HL-60 (cell line): ENCODE data around the gene WDFY1.

Source experiments
- DNase-seq, 2 experiments: peaks; one replicate each; pipeline ENCODE4 v3.0.0-alpha.2; 2010 to 2020; ENCODE audit warnings: low read depth in 1 of 2, low spot score in 1 of 2
- H3K27ac ChIP-seq: fragments of 250-450 bp; sonication (Bioruptor Pico); replicated peaks from 2 replicates; pipeline ENCODE4 v1.5.1; 2020; ENCODE audit warnings: mild to moderate bottlenecking, moderate library complexity
- H3K27me3 ChIP-seq: fragments of 250-450 bp; sonication (Bioruptor Pico); 2 replicates; pipeline ENCODE4 v1.5.1; 2021; ENCODE audit warnings: mild to moderate bottlenecking, moderate library complexity; ENCODE audit not compliant: insufficient read depth, poor library complexity, severe bottlenecking
- H3K4me3 ChIP-seq: replicated peaks from 2 replicates; pipeline ENCODE4 v1.5.1; 2011; ENCODE audit warnings: mild to moderate bottlenecking, control low read depth, low read length; ENCODE audit not compliant: insufficient read depth
- GABPA ChIP-seq: IDR thresholded peaks from 2 replicates; pipeline ENCODE4 v1.6.1; 2012; ENCODE audit warnings: low read depth
- POLR2AphosphoS5 ChIP-seq: IDR thresholded peaks from 2 replicates; pipeline ENCODE4 v1.6.1; 2012; ENCODE audit warnings: low read depth
- SPI1 ChIP-seq: IDR thresholded peaks from 2 replicates; pipeline ENCODE4 v1.6.1; 2012; ENCODE audit warnings: low read depth, mild to moderate bottlenecking, borderline replicate concordance
- TF ChIP-seq, protein P1 (sequence below): IDR thresholded peaks from 2 replicates; pipeline ENCODE4 v1.6.1; 2012; ENCODE audit warnings: low read depth; ENCODE audit not compliant: insufficient replicate concordance
- TF ChIP-seq, protein P2 (sequence below): IDR thresholded peaks from one replicate; pipeline ENCODE4 v1.5.1; 2011; ENCODE audit warnings: low read length, control low read depth, inconsistent platforms; ENCODE audit not compliant: insufficient read depth

The WDFY1 gene

DNA sequence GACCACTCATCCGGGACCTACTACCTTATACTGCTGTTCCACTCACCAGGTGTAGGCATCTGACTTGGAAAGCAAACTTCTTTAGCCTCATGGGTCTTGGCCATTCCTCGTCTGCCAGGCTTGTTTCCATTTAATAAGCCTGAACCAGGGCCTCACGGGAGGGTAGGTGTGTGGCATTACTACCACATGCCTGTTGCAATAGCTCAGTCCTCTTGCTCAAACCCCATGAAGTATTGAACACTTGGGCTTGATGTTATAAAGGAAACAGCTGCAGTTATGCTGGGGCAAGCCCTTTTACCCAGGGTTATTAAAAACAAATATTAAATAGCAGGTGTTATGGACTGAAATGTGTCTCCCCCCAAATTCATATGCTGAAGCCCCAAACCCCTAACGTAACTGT is 33.3 kb upstream of the WDFY1 start:
- Histone ChIP-seq H3K27me3 (no peaks in the 10 kb centered on the region), H3K27ac (no peak overlapping the region), H3K4me3 (no peak overlapping the region)
- TF ChIP-seq SPI1 (no peak), GABPA (no peak)
- TF ChIP-seq, protein P1, sequence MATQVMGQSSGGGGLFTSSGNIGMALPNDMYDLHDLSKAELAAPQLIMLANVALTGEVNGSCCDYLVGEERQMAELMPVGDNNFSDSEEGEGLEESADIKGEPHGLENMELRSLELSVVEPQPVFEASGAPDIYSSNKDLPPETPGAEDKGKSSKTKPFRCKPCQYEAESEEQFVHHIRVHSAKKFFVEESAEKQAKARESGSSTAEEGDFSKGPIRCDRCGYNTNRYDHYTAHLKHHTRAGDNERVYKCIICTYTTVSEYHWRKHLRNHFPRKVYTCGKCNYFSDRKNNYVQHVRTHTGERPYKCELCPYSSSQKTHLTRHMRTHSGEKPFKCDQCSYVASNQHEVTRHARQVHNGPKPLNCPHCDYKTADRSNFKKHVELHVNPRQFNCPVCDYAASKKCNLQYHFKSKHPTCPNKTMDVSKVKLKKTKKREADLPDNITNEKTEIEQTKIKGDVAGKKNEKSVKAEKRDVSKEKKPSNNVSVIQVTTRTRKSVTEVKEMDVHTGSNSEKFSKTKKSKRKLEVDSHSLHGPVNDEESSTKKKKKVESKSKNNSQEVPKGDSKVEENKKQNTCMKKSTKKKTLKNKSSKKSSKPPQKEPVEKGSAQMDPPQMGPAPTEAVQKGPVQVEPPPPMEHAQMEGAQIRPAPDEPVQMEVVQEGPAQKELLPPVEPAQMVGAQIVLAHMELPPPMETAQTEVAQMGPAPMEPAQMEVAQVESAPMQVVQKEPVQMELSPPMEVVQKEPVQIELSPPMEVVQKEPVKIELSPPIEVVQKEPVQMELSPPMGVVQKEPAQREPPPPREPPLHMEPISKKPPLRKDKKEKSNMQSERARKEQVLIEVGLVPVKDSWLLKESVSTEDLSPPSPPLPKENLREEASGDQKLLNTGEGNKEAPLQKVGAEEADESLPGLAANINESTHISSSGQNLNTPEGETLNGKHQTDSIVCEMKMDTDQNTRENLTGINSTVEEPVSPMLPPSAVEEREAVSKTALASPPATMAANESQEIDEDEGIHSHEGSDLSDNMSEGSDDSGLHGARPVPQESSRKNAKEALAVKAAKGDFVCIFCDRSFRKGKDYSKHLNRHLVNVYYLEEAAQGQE, result no peak
- DNase-seq, result peak in 1 of 2 experiments; percentile 36

DNA sequence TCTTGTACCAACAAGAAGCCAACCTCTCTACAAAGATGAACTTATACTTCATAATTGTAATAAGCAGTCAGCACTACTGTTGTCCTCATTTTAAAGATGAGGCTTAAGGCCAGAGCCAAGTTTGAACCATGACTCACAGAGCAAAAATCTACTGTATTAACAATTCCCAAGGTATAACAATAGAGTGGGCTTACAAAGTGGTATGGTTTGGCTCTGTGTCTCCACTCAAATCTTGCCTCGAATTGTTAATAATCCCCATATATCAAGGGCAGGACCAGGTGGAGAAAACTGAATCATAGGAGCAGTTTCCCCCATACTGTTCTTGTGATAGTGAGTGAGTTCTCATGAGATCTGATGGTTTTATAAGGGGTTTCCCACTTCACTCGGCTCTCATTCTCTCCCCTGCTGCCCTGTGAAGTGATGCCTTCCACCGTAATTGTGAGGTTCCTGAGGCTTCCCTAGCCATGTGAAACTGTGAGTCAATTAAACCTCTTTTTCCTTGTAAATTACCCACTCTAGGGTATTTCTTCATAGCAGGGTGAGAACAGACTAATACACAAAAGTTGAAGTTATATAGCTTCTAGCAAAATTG is 31.6 kb upstream of the WDFY1 start:
- H3K27me3 ChIP-seq, result no peaks in the 10 kb centered on the region
- TF ChIP-seq, protein P2, sequence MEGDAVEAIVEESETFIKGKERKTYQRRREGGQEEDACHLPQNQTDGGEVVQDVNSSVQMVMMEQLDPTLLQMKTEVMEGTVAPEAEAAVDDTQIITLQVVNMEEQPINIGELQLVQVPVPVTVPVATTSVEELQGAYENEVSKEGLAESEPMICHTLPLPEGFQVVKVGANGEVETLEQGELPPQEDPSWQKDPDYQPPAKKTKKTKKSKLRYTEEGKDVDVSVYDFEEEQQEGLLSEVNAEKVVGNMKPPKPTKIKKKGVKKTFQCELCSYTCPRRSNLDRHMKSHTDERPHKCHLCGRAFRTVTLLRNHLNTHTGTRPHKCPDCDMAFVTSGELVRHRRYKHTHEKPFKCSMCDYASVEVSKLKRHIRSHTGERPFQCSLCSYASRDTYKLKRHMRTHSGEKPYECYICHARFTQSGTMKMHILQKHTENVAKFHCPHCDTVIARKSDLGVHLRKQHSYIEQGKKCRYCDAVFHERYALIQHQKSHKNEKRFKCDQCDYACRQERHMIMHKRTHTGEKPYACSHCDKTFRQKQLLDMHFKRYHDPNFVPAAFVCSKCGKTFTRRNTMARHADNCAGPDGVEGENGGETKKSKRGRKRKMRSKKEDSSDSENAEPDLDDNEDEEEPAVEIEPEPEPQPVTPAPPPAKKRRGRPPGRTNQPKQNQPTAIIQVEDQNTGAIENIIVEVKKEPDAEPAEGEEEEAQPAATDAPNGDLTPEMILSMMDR, result no peak
- TF ChIP-seq SPI1 (no peak), GABPA (no peak), POLR2AphosphoS5 (no peak)
- TF ChIP-seq, protein P1, result no peak
- H3K27ac ChIP-seq, result no peak overlapping the region
- no peak for DNase-seq
- no peak overlapping the region for H3K4me3 ChIP-seq

DNA sequence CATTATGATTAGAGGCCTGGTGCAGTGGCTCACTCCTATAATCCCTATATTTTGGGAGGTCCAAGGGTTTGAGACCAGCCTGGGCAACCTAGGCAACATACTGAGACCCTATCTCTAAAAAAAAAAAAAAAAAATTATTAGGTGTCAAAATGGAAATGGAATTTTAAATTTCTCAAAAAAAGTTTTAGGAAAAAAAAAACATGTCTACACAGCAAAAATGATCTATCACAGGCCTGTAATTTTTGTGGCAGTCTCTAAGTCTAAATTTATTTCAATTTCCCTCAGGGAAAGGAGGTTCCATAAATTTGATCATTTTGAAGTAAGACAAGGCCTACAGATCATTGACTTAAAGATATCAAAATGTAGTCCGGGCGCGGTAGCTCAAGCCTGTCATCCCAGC is 28.5 kb upstream of the WDFY1 start:
- TF ChIP-seq, protein P2, result no peak
- TF ChIP-seq, protein P1, result no peak
- TF ChIP-seq GABPA (no peak), SPI1 (no peak), POLR2AphosphoS5 (no peak)
- no peak for DNase-seq
- H3K27me3 ChIP-seq, result no peaks in the 10 kb centered on the region
- H3K4me3 ChIP-seq, result no peak overlapping the region
- H3K27ac ChIP-seq, result no peak overlapping the region
